Body of pancreas (tissue), 4 donors: ENCODE measurements around the gene AK2. TPM values are rescaled to one million over a fixed set of nuclear protein-coding genes. Genes with fewer than 3 reads are reported as not detected.
"Not testable (repeated sequence)": the region's sequence is repeated elsewhere in the genome, so short reads cannot be mapped to it uniquely, and the experiment has no call there.

Experiments used
- ATAC-seq: fragments of 150-250 bp; one replicate; pipeline ENCODE4 v1.9.1; 2016
- DNase-seq, 4 donors: peaks; one replicate each; pipeline ENCODE4 v3.0.0-alpha.2; 2019
- H3K27ac ChIP-seq, 4 donors: fragments of 200-600 bp; sonication (generic); 1 replicate in 3 of 4; 2 replicates in 1 of 4; pipeline versions ENCODE4 v1.5.1 to v1.6.1; 2016 to 2019; ENCODE audit warnings: mild to moderate bottlenecking in 1 of 4, mixed read lengths in 1 of 4, moderate library complexity in 1 of 4
- H3K27me3 ChIP-seq, 2 donors: fragments of 200-600 bp; sonication (generic); one replicate each; pipeline ENCODE4 v1.6.0; 2016; ENCODE audit warnings: mild to moderate bottlenecking in 1 of 2
- H3K36me3 ChIP-seq, 2 donors: fragments of 200-600 bp; sonication (generic); replicated peaks in 1 of 2; 2 replicates each; pipeline ENCODE4 v1.5.1; 2016; ENCODE audit warnings: low read depth in 2 of 2; ENCODE audit not compliant: insufficient read depth in 1 of 2
- H3K4me1 ChIP-seq: fragments of 200-600 bp; sonication (generic); one replicate; pipeline ENCODE4 v1.6.0; 2016
- H3K4me3 ChIP-seq, 2 donors: fragments of 200-600 bp; sonication (generic); 1 replicate in 1 of 2; 2 replicates in 1 of 2; pipeline ENCODE4 v1.5.1; 2016 to 2019
- H3K9me3 ChIP-seq, 3 donors: fragments of 200-600 bp; sonication (generic); 1 replicate in 2 of 3; 2 replicates in 1 of 3; pipeline ENCODE4 v1.5.1; 2016
- CTCF ChIP-seq, 7 experiments: fragments of 450-650 bp in 4 of 7; fragments of 200-600 bp in 3 of 7; sonication (generic) in 3 of 7; IDR thresholded peaks; one replicate each; pipeline ENCODE4 v1.5.1; 2016 to 2019; ENCODE audit warnings: antibody characterized with exemption in 7 of 7
- POLR2A ChIP-seq, 3 donors: fragments of 450-650 bp; IDR thresholded peaks; one replicate each; pipeline ENCODE4 v1.6.1; 2016; ENCODE audit warnings: antibody characterized with exemption in 3 of 3, mild to moderate bottlenecking in 2 of 3
- WGBS, 2 donors: methylation state at CpG; one replicate each; pipeline ENCODE4 v1.1.5; 2017; 5-methylcytosine and 5-hydroxymethylcytosine counted together
- intact Hi-C: fragments of 100-400 bp; cut with DNase I; formaldehyde crosslinking; loops from one replicate; pipeline ENCODE4 v1.15.1; 2023
- total RNA-seq, 2 donors: library from RNA; depleted of rRNA; stranded (reverse); fragments of >200 nt; gene quantifications; one replicate each; pipeline ENCODE4 v1.1.0, GENCODE V29; 2016

Gene AK2
- total RNA-seq, 2 donors from 2014 or later, result 76.8 to 533 TPM

- WGBS, 2 donors, result 82 to 88% methylated on average over 2 of the region's 2 CpGs
- no peaks in the 10 kb centered on the region for H3K9me3 ChIP-seq
- H3K4me1 ChIP-seq, result no peaks in the 10 kb centered on the region
- no peak for TF ChIP-seq CTCF (IDR thresholded peaks at IDR 0.05)
- TF ChIP-seq POLR2A (IDR thresholded peaks at IDR 0.05), result no peak
- DNase-seq, result no peak
- H3K4me3 ChIP-seq, result no peak overlapping the region
- no peak overlapping the region for H3K27ac ChIP-seq
- no peak for ATAC-seq
- H3K27me3 ChIP-seq, result no peaks in the 10 kb centered on the region
- no peaks in the 10 kb centered on the region for H3K36me3 ChIP-seq
- intact Hi-C loops, result no loop called here
Observed at GRCh38 chr1:33047839-33048305, 11.2 kb upstream of the AK2 start.

DNA sequence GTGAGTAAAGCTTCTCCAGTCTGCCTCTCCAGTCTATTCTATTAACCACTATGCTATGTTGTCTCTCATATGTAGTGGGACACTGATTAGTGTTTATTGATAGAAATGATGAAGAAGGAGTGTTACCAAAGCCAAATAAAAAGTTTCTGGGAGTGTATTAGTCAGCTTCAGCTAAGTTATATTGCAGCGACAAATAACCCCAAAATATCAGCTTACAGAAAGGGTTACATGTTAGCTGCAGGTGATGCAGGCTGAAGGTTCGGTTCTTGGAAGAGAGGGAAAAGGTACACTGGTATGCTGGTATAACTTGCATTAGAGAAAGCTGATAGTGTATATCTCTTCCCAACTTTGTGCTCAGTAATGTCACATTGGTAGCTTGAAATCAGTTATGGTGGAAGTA, 10.6 kb upstream of the AK2 start:
- Histone ChIP-seq H3K4me1 (no peaks in the 10 kb centered on the region), H3K36me3 (no peaks in the 10 kb centered on the region), H3K27ac (no peak overlapping the region), H3K9me3 (no peaks in the 10 kb centered on the region), H3K4me3 (no peak overlapping the region), H3K27me3 (no peaks in the 10 kb centered on the region)
- no peak for DNase-seq
- no peak for TF ChIP-seq CTCF (IDR thresholded peaks at IDR 0.05)
- no peak for TF ChIP-seq POLR2A (IDR thresholded peaks at IDR 0.05)
- WGBS, 2 donors, result 84 to 95% methylated on average over 2 of the region's 2 CpGs
- no peak for ATAC-seq
- intact Hi-C loops, result no loop called here

- H3K4me1 ChIP-seq, H3K4me3 ChIP-seq, DNase-seq, ATAC-seq, H3K27ac ChIP-seq, H3K9me3 ChIP-seq, intact Hi-C loops, H3K36me3 ChIP-seq, H3K27me3 ChIP-seq: not testable (repeated sequence)
- WGBS, 2 donors, result 72 to 81% methylated on average over 4 of the region's 4 CpGs
Observed at GRCh38 chr1:33046234-33046633, 9.6 kb upstream of the AK2 start.

DNA sequence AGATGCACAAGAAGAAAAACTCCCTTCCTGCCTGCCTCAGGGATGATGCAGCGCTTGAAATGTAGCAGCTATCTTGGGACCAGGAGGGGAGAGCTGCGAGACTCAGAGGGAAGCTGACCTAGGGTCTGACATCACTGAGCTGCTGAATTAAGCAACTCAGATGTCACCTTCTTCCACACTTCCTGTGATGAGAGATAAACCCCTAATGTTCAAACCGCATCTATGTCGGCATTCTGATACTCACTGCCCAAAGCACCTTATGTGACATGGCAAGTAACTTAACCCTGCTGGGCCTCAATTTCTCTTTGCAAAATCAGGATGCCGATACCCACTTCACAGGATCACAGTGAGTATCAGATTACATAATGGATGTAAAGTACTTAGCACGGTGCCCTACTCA, 9.1 kb upstream of the AK2 start:
- Histone ChIP-seq H3K27ac (no peak overlapping the region), H3K27me3 (no peaks in the 10 kb centered on the region), H3K4me3 (no peak overlapping the region), H3K4me1 (no peaks in the 10 kb centered on the region), H3K9me3 (no peaks in the 10 kb centered on the region), H3K36me3 (no peaks in the 10 kb centered on the region)
- TF ChIP-seq POLR2A (IDR thresholded peaks at IDR 0.05) (no peak), CTCF (IDR thresholded peaks at IDR 0.05) (no peak)
- DNase-seq, result no peak
- no peak for ATAC-seq
- intact Hi-C loops, result no loop called here
- WGBS, 2 donors, result 76 to 78% methylated on average over 6 of the region's 6 CpGs

- no peak for TF ChIP-seq CTCF (IDR thresholded peaks at IDR 0.05)
- TF ChIP-seq POLR2A (IDR thresholded peaks at IDR 0.05), result no peak
- Histone ChIP-seq H3K36me3 (no peaks in the 10 kb centered on the region), H3K27ac (no peak overlapping the region), H3K4me1 (no peaks in the 10 kb centered on the region), H3K27me3 (no peaks in the 10 kb centered on the region), H3K4me3 (no peak overlapping the region), H3K9me3 (no peaks in the 10 kb centered on the region)
- DNase-seq (peak in 3 of 4 donors; percentile 32 to 53 (median 44)), ATAC-seq (peak; percentile 18)
- intact Hi-C loops, result no loop called here
- 17 to 63% methylated on average over 2 of the region's 2 CpGs for WGBS, 2 donors
Observed at GRCh38 chr1:33045246-33045645, 8.6 kb upstream of the AK2 start.
